ENCODE data around the gene FAM53B.

Gene FAM53B

DNA sequence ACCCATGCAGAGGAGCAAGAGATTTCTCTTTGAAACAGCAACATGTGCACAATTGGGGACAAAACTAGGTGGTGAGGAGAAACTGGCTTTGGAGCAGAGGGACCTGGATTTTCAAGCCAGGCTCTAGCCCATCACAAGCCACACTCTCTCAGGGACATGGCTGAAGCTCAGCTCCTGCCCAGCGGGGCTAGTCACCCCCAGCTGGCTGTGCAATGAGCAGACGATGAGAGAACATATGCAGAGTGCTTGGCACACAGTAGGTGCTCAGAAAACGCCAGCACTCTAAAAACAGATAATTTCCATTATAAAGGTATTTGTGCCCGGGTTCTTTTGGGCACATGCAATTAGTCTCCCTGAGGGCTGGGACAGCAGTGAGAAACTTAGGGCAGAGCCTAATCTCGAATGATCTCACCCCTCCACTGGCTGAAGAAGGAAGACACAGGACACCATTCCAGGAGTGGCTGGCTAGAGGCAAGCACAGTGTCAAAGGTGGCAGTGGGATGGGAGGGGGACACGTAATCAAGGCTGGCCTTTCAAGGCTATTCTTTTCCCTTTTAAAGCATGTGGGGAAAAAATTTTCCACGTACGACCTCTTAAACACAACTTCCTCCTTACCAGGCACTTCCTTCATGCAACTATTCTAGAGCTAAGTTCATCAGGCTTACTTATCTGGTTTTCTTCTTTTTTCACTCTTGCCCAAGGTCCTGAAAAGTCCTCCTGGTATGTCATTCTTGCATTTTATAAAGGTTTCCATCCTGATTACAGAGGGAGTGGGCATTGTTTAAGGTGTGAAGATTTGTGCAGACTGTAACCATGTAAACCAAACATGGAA lies 15.1 kb downstream of the FAM53B start:
- in situ Hi-C loops (cut with HindIII; ENCODE audit: low sequenced_read_pairs): loop anchor here (5.0 kb wide), 1 partner anchor 67 kb away; no protein-coding TSS in a partner anchor

GRCh38 chr10:124728071-124728829 lies 15.9 kb downstream of the FAM53B start:
- in situ Hi-C loops (cut with HindIII; ENCODE audit: low sequenced_read_pairs): loop anchor here (5.0 kb wide), 1 partner anchor 66 kb away; no protein-coding TSS in a partner anchor

DNA sequence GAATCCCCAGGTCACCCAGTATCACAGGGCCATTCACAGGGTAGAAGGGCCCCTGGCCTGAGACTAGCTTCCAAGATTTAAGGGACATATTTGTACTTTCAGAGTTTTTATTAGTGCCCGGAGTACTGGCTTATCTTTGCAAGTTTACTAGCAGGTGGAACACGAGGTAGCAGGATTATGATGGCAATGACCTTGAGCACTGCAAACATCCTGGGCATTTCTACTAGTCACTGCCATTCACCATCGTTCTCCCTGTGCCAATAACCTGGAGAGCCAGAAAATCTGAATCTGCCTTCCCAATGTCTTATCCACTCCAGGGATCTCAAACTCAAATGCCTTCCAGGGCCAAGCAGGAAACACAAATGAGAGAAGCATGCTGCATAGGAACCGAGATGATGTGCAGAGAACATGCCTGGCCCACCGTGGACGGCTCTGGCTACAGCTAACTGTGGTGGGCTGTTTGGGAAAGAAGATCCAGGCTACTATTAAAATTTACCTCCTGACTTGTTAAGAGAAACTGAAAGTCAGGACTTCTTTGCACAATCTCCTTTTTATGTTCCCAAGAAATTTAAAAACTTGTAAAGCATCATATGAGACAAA lies 16.7 kb downstream of the FAM53B start:
- in situ Hi-C loops (cut with HindIII; ENCODE audit: low sequenced_read_pairs): loop anchor here (5.0 kb wide), 1 partner anchor 65 kb away; no protein-coding TSS in a partner anchor

GRCh38 chr10:124725791-124726190 lies 18.4 kb downstream of the FAM53B start:
- in situ Hi-C loops (cut with HindIII; ENCODE audit: low sequenced_read_pairs): loop anchor here (5.0 kb wide), 1 partner anchor 63 kb away; no protein-coding TSS in a partner anchor

DNA sequence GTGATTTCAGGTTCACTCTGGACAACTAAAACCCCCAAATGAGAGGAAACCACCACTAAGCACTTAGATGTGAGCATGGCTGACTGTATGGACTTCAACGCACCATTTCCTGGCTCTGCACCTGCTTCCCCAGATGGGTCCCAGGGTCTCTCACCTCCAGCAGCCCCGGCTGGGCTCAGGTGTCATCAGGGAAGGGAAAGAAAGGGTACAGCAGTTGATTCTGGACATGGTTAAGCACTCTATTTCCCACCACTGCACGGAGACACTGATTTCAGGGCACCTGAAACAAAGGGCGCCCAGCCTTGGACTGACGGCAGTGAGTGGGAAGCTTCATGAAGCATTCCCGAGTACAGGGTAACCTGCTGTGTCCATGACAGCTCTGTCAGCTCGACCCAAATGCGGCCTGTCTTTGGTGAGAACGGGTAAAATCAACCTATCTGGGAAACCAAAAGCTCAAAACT lies 19.0 kb downstream of the FAM53B start:
- in situ Hi-C loops (cut with HindIII; ENCODE audit: low sequenced_read_pairs): loop anchor here (5.0 kb wide), 1 partner anchor 63 kb away; no protein-coding TSS in a partner anchor

DNA sequence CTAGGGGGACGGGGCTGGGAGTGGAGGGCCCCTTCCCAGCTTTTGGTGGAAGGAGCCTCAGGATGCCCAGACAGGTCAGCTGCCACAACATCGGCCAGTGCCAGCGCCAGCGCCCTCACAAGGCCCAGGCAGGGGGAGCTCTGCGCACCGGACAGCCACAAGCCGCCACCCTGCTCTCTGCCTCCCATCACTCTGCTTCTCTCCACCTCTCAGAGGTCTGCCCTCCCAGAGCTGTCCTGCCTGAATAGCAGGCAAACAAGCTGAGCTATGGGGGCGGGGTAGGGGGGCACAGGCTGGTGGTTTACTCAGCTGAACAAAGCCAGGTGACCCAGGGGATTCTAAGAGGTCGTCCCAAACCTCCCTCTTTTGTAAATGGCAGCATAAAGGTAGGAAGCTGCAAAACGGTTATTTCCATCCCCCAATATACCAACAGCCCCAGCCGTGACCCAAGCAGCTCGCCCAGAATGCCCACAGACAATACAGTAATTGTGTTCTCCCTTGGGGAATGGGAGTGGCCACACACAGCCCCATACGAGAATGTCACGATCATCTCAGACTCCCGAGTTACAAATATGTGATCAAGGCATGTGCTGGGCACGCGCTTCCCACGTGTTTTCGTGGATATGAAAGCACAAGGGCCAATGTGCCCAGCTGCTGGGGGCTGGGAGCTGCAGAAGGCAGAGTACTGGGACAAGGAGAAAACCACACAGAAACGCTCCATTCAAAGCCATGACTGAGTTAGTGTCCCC lies 19.7 kb downstream of the FAM53B start:
- in situ Hi-C loops (cut with HindIII; ENCODE audit: low sequenced_read_pairs): loop anchor here (5.0 kb wide), 1 partner anchor 62 kb away; no protein-coding TSS in a partner anchor

DNA sequence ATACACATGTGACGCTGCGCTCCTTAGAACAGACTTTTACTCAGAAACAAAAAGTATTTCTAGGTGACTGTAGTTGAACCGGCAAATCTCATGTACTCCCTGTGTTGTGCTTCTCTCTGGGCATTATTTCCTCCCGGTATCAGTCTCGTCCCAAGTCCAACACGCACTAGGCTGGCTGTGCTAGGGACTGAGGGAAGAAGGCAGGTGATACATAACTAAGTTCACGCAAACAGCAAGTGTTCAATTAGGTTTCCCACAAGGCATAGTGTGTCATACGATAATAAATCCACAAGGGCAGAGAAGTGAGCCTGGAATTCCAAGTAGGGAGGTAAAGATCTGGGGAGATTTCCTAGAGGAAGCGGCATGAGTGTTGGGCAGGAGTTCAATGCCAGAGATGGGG lies 20.4 kb downstream of the FAM53B start:
- in situ Hi-C loops (cut with HindIII; ENCODE audit: low sequenced_read_pairs): no loop called here

GRCh38 chr10:124722798-124723783 lies 21.1 kb downstream of the FAM53B start:
- in situ Hi-C loops (cut with HindIII; ENCODE audit: low sequenced_read_pairs): no loop called here

DNA sequence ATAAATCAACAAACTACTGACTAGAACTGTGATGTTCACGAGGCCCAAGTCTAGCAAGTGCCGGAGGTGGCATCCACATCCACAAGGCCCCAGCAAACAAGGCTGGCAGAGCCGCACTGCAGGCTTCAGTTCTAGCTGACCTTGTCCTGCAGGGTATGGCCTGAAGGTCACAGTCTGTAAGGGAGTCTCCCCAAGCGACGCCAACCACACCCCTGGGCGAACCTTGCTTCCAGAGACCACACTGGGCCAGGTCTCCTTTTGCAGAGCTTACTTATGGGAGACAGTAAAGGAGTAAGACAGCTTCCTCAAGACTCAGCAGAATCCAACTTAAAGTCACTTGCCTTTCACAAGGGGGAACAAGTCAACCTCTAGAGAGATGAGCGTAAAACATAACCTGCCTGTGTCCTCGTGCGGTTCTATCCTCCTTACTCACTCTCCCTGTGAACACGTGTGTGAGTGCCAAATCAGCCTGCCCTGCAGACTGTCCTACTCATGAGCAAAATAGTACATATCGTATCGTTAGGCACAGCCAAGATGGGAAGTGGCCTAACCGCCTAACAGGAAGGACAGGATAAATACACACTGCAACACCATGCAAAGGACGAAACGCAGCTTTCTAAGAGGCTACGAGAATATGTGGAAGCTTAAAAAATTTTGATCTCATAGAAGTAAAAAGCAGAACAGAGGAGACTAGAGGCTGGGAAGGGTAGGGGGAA lies 22.7 kb downstream of the FAM53B start:
- in situ Hi-C loops (cut with HindIII; ENCODE audit: low sequenced_read_pairs): no loop called here

GRCh38 chr10:124719213-124719851 lies 24.8 kb downstream of the FAM53B start:
- in situ Hi-C loops (cut with HindIII; ENCODE audit: low sequenced_read_pairs): no loop called here

- in situ Hi-C loops (cut with HindIII; ENCODE audit: low sequenced_read_pairs): no loop called here
These were observed 26.1 kb downstream of the FAM53B start for GRCh38 chr10:124717911-124718741.

DNA sequence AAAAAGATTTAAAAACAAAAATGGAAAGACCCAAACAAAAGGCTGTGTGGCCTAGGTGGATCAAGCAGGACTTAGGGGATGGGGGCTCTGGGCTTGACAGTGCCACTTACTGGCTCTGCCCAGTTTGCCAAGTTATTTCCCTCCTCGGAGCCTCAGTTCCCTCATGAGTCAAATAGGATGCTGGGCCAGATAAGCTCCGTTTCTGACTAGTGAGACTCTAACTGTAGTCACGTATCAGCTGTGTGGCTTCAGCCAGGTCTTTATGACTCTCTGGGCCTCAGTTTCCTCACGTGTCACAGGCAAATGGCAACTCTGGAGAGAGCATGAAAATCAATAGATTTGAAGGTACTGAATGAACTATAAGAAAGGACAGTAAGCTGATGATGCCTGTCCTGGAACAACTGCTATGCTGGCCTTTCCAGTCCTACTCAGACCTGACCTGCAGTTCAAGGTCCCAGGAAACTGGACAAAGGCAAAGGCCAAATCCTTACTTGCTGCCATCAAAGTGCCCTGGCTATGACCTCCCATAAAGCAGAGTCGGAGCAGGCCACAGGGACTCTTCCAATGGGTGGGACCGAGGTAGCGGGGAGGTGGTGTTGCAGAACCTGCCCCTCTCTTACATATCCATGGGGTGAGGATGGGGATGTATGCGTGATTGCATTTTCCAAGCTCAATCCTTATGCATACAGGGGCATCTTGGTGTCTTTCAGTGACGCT lies 27.0 kb downstream of the FAM53B start:
- in situ Hi-C loops (cut with HindIII; ENCODE audit: low sequenced_read_pairs): no loop called here

- in situ Hi-C loops (cut with HindIII; ENCODE audit: low sequenced_read_pairs): no loop called here
These were observed 27.8 kb downstream of the FAM53B start for GRCh38 chr10:124716369-124716768.

GRCh38 chr10:124715439-124715838 lies 28.7 kb downstream of the FAM53B start:
- in situ Hi-C loops (cut with HindIII; ENCODE audit: low sequenced_read_pairs): no loop called here

DNA sequence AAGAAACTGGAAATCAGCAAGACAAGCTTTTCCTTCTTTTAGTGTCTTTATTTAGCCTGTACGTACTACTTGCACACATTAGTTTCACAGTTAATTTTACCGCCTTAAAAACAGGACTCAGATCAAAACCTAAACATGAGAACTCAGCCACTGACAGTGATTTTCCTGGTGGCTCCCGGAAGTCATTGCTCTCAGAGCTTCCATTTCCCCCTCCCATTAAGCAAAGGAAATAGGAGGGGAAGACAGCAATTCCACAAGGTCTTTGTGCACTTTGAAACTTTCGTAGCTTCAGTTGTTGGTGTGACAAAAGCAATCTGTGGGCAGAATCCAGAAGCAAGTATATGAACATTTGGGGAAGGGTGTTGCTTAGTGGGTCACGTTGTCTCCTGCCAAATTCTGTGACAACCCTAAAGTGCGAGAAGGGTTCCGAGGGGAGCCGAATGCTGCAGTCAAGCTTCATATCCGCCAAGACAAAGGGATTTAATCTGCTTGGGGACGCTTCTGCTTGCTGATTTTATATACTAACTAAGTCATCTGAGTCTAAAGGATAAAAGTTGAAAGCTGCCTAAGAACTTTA lies 30.4 kb downstream of the FAM53B start:
- in situ Hi-C loops (cut with HindIII; ENCODE audit: low sequenced_read_pairs): no loop called here

- in situ Hi-C loops (cut with HindIII; ENCODE audit: low sequenced_read_pairs): no loop called here
These were observed 31.3 kb downstream of the FAM53B start for GRCh38 chr10:124712704-124713407.
